ENCODE measurements around the gene KCNMB1.
A peak's percentile ranks its signal among the peaks of the same experiment; 100 is the strongest.
"Not testable (repeated sequence)": the region's sequence is repeated elsewhere in the genome, so short reads cannot be mapped to it uniquely, and the experiment has no call there.

The KCNMB1 gene

GRCh38 chr5:170413897-170414296 lies 24.7 kb upstream of the KCNMB1 start:
- no peak for DNase-seq

GRCh38 chr5:170411100-170411499 lies 21.9 kb upstream of the KCNMB1 start:
- no peak for DNase-seq

GRCh38 chr5:170410401-170410800 lies 21.2 kb upstream of the KCNMB1 start:
- DNase-seq: no peak

GRCh38 chr5:170408877-170409660 lies 19.9 kb upstream of the KCNMB1 start:
- peak; percentile 9 for DNase-seq

- peak; percentile 60 for DNase-seq
Measured at GRCh38 chr5:170408226-170408625, 19.1 kb upstream of the KCNMB1 start.

GRCh38 chr5:170407062-170407461 lies 17.9 kb upstream of the KCNMB1 start:
- DNase-seq: no peak

- no peak for DNase-seq
Measured at GRCh38 chr5:170405817-170406216, 16.6 kb upstream of the KCNMB1 start.

GRCh38 chr5:170404398-170404797 lies 15.2 kb upstream of the KCNMB1 start:
- DNase-seq: no peak

- DNase-seq: no peak
Measured at GRCh38 chr5:170403675-170404074, 14.5 kb upstream of the KCNMB1 start.

GRCh38 chr5:170402508-170402907 lies 13.3 kb upstream of the KCNMB1 start:
- DNase-seq: no peak

GRCh38 chr5:170397059-170397458 lies 7.9 kb upstream of the KCNMB1 start:
- DNase-seq: peak; percentile 55

GRCh38 chr5:170393958-170394357 lies 4.8 kb upstream of the KCNMB1 start:
- peak; percentile 31 for DNase-seq

GRCh38 chr5:170393235-170393634 lies 4.1 kb upstream of the KCNMB1 start:
- peak; percentile 48 for DNase-seq

GRCh38 chr5:170390472-170390871 lies 1.3 kb upstream of the KCNMB1 start:
- DNase-seq: no peak

- DNase-seq: no peak
Measured at GRCh38 chr5:170389550-170389892, 354 bp upstream of the KCNMB1 start.

GRCh38 chr5:170387775-170388639 lies 1.2 kb downstream of the KCNMB1 start:
- no peak for DNase-seq

GRCh38 chr5:170386743-170387395 lies 2.3 kb downstream of the KCNMB1 start:
- DNase-seq: no peak

- DNase-seq: peak; percentile 29
Measured at GRCh38 chr5:170383227-170383626, 5.9 kb downstream of the KCNMB1 start.

GRCh38 chr5:170382790-170383189 lies 6.4 kb downstream of the KCNMB1 start:
- DNase-seq: peak; percentile 21

GRCh38 chr5:170380361-170380951 lies 8.7 kb downstream of the KCNMB1 start:
- peak; percentile 56 for DNase-seq

- DNase-seq: no peak
Measured at GRCh38 chr5:170378740-170379139, 10.4 kb downstream of the KCNMB1 start.

- DNase-seq: no peak
Measured at GRCh38 chr5:170377027-170377426, 12.1 kb downstream of the KCNMB1 start.

- not testable (repeated sequence) for DNase-seq
Measured at GRCh38 chr5:170376526-170376925, 12.6 kb downstream of the KCNMB1 start.
